GM12801 (cell line): ENCODE measurements around the gene TSKU.

Source experiments
- TF ChIP-seq, protein P1 (sequence below): IDR thresholded peaks from one replicate; pipeline ENCODE4 v1.5.1; 2011; ENCODE audit warnings: control low read depth; ENCODE audit not compliant: insufficient read length; ENCODE audit errors: extremely low read depth

Gene TSKU

GRCh38 chr11:76781807-76782530 is 1.2 kb upstream of the TSKU start:
- TF ChIP-seq, protein P1, sequence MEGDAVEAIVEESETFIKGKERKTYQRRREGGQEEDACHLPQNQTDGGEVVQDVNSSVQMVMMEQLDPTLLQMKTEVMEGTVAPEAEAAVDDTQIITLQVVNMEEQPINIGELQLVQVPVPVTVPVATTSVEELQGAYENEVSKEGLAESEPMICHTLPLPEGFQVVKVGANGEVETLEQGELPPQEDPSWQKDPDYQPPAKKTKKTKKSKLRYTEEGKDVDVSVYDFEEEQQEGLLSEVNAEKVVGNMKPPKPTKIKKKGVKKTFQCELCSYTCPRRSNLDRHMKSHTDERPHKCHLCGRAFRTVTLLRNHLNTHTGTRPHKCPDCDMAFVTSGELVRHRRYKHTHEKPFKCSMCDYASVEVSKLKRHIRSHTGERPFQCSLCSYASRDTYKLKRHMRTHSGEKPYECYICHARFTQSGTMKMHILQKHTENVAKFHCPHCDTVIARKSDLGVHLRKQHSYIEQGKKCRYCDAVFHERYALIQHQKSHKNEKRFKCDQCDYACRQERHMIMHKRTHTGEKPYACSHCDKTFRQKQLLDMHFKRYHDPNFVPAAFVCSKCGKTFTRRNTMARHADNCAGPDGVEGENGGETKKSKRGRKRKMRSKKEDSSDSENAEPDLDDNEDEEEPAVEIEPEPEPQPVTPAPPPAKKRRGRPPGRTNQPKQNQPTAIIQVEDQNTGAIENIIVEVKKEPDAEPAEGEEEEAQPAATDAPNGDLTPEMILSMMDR = no peak

DNA sequence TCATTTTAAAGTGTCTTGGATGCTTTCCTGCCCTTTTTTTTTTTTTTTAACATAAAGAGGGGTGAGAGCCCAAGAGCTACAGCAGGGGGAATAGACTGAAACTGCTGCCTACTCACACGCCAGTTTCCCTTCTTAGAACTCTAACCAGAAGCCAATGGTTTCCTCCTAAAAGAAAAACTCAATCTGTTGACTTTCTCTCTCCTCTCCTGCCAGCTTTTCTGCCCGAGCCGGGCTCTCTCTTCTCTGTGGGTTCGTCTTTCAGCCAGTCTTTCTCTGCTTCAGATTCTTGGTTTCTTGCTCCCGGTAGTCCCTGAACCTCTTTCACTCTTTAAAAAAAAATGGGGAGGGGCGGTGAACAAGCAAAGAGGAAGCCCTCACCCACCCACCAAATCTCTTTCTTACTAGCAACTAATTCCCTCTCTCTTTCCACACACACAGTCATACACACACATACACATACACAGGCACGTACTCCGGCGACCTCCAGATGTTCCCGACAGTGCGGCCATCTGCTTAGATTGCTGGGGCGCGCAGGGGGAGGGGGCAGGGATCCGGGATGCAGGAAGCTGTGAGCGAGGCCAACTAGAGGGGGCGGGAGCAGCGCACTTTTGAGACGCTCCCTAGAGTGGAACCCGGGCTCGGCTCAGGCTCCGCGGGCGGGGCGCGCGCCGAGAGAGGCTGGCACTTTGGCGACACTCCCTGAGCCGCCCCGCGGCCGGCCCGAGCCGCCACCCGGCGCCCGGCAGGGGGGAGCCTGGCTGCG is 444 bp upstream of the TSKU start:
- TF ChIP-seq, protein P1 = no peak

GRCh38 chr11:76783896-76784813 is 999 bp downstream of the TSKU start:
- TF ChIP-seq, protein P1 = no peak

DNA sequence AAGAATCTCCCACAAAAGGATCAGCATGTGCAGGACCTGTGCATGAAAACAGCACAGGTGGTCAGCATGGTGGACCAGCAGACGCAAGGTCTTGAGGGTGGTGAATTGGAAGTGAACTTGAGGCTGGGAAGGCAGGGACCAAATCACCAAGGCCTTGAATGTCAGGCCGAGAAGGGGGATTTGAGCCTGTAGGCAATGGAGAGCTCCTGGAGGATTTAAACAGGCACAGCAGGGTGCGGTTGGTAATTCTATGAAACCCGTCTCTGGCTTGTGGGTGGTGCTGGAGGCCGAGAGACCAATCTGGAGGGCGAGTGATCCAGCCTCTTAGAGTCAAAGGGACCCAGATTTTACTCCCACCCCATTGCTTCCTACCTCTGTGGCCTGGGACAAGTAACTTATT is 2.4 kb downstream of the TSKU start:
- TF ChIP-seq, protein P1 = no peak

GRCh38 chr11:76786016-76786415 is 2.9 kb downstream of the TSKU start:
- TF ChIP-seq, protein P1 = no peak

GRCh38 chr11:76786441-76787014 is 3.4 kb downstream of the TSKU start:
- TF ChIP-seq, protein P1 = no peak
